ENCODE measurements around the gene TMC3.
A peak's percentile ranks its signal among the peaks of the same experiment; 100 is the strongest.

TMC3 gene

GRCh38 chr15:81322676-81323253 lies 51.2 kb downstream of the TMC3 start:
- peak overlapping the region; percentile 95 for H3K4me3 ChIP-seq (replicated peaks; ENCODE audit: low read depth, low read length)
- TF ChIP-seq CTCF (IDR thresholded peaks at IDR 0.05; ENCODE audit: insufficient read depth, low read length, poor library complexity, severe bottlenecking), result no peak
- peaks cover 15% of the 10 kb centered on the region for H3K36me3 ChIP-seq (ENCODE audit: control insufficient read depth, insufficient read depth, low read length)
- H3K27me3 ChIP-seq (replicated peaks; ENCODE audit: control insufficient read depth, insufficient read depth, low read length), result no peaks in the 10 kb centered on the region
- no peak for DNase-seq (ENCODE audit: extremely low read depth, insufficient read length)

GRCh38 chr15:81321667-81322066 lies 52.3 kb downstream of the TMC3 start:
- H3K4me3 ChIP-seq (replicated peaks; ENCODE audit: low read depth, low read length), result no peak overlapping the region
- no peaks in the 10 kb centered on the region for H3K27me3 ChIP-seq (replicated peaks; ENCODE audit: control insufficient read depth, insufficient read depth, low read length)
- no peak for DNase-seq (ENCODE audit: extremely low read depth, insufficient read length)
- TF ChIP-seq CTCF (IDR thresholded peaks at IDR 0.05; ENCODE audit: insufficient read depth, low read length, poor library complexity, severe bottlenecking), result no peak
- peaks cover 16% of the 10 kb centered on the region for H3K36me3 ChIP-seq (ENCODE audit: control insufficient read depth, insufficient read depth, low read length)

GRCh38 chr15:81317642-81318017 lies 56.4 kb downstream of the TMC3 start:
- H3K27me3 ChIP-seq (replicated peaks; ENCODE audit: control insufficient read depth, insufficient read depth, low read length), result no peaks in the 10 kb centered on the region
- no peak for DNase-seq (ENCODE audit: extremely low read depth, insufficient read length)
- no peak overlapping the region for H3K4me3 ChIP-seq (replicated peaks; ENCODE audit: low read depth, low read length)
- no peak for TF ChIP-seq CTCF (IDR thresholded peaks at IDR 0.05; ENCODE audit: insufficient read depth, low read length, poor library complexity, severe bottlenecking)
- H3K36me3 ChIP-seq (ENCODE audit: control insufficient read depth, insufficient read depth, low read length), result peaks cover 25% of the 10 kb centered on the region

GRCh38 chr15:81316267-81316666 lies 57.7 kb downstream of the TMC3 start:
- Histone ChIP-seq H3K4me3 (replicated peaks; ENCODE audit: low read depth, low read length) (no peak overlapping the region), H3K27me3 (replicated peaks; ENCODE audit: control insufficient read depth, insufficient read depth, low read length) (no peaks in the 10 kb centered on the region), H3K36me3 (ENCODE audit: control insufficient read depth, insufficient read depth, low read length) (peaks cover 26% of the 10 kb centered on the region)
- no peak for DNase-seq (ENCODE audit: extremely low read depth, insufficient read length)
- no peak for TF ChIP-seq CTCF (IDR thresholded peaks at IDR 0.05; ENCODE audit: insufficient read depth, low read length, poor library complexity, severe bottlenecking)

GRCh38 chr15:81315452-81316175 lies 58.4 kb downstream of the TMC3 start:
- H3K27me3 ChIP-seq (replicated peaks; ENCODE audit: control insufficient read depth, insufficient read depth, low read length), result no peaks in the 10 kb centered on the region
- no peak for TF ChIP-seq CTCF (IDR thresholded peaks at IDR 0.05; ENCODE audit: insufficient read depth, low read length, poor library complexity, severe bottlenecking)
- H3K4me3 ChIP-seq (replicated peaks; ENCODE audit: low read depth, low read length), result no peak overlapping the region
- DNase-seq (ENCODE audit: extremely low read depth, insufficient read length), result no peak
- peaks cover 26% of the 10 kb centered on the region for H3K36me3 ChIP-seq (ENCODE audit: control insufficient read depth, insufficient read depth, low read length)

Measured in GM06990 (cell line).